GM13976 (cell line): ENCODE data around the gene LPCAT3.

ENCODE experiments used
- DNase-seq: peaks from one replicate; pipeline ENCODE4 v3.0.0; 2012; ENCODE audit warnings: low spot score
- in situ Hi-C: fragments of 300-500 bp; cut with MboI; formaldehyde crosslinking; loops from one replicate; pipeline ENCODE4 v1.12.0; 2022; ENCODE audit warnings: low sequenced_read_pairs, mixed read lengths, inconsistent platforms; ENCODE audit not compliant: unreplicated experiment
- TF ChIP-seq, protein P1 (sequence below): IDR thresholded peaks from 2 replicates; pipeline ENCODE4 v1.5.1; 2012; ENCODE audit warnings: borderline replicate concordance, mild to moderate bottlenecking; ENCODE audit not compliant: insufficient read depth; ENCODE audit errors: extremely low read depth, missing control alignments, control extremely low read depth

The LPCAT3 gene

DNA sequence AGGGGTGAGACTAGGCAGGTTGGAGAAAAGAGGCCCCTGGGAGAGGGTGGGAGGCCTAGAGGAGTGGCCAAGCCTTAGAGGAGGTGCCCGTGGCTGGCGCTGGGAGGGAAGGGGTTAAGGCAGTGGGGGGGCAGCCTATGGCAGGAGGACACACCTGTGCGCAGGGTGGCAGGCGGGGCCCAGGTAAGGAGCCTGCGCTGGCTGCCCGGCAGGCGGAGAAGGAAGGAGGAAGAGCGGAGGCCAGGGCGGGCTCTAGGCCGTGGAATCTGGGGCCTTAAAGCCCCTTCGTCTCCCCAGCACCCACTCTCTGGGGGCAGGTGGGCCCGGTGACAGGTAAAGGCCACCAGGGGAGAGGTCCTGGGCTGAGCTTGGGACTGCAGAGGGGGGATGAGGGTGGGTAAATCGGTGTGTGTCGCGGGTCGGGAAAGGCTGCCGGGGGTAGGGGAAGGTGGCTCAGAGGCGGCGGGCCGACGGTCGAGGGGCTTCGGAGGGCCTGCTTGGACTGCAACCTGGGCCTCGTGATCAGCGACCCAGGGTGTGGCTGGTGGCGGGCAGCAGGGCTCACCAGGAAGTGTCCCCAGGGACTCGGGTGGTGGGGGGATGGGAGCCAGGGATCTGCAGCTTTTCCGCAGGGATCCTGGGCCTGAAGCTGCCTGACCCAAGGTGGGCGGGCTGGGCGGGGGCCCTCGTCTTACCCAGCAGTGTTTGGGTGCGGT lies 55.1 kb downstream of the LPCAT3 start:
- in situ Hi-C loops, result no loop called here
- DNase-seq, result peak; percentile 28

DNA sequence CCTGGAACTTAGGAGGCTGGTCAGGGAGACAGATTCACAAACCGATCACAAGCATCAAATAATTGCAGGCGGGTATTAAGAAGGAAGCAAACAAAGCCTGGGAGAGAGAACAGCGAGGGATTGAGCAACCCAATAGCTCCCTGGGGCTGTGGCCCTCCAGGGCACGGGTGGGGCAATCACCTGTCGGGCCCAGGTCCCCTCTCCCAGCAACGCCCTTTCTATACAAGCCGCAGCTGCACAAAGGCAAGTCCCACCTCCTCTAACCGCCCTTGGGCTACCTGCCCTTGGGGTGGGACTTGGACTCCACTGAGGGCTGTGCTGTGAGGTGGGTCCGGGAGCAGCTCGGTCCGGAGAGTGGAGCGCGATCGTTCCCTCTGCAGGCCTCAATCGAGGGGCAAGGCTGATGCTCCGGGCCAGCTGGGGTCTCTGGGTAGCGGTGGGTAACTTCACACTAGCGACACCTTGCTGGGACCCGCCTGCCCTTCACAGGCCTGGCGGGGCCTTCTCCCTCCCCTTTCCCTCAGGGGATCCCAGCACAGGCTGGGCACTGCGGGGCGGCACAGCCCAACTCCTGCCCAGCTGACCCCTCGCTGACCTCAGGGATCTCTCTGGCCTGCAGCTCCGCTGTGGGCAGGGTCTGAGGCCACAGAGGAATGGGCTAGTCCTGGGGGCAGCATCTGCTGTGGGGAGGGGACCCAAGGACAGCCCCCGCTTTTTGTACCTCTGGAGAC lies 55.8 kb downstream of the LPCAT3 start:
- DNase-seq, result no peak
- in situ Hi-C loops, result no loop called here
- TF ChIP-seq, protein P1, sequence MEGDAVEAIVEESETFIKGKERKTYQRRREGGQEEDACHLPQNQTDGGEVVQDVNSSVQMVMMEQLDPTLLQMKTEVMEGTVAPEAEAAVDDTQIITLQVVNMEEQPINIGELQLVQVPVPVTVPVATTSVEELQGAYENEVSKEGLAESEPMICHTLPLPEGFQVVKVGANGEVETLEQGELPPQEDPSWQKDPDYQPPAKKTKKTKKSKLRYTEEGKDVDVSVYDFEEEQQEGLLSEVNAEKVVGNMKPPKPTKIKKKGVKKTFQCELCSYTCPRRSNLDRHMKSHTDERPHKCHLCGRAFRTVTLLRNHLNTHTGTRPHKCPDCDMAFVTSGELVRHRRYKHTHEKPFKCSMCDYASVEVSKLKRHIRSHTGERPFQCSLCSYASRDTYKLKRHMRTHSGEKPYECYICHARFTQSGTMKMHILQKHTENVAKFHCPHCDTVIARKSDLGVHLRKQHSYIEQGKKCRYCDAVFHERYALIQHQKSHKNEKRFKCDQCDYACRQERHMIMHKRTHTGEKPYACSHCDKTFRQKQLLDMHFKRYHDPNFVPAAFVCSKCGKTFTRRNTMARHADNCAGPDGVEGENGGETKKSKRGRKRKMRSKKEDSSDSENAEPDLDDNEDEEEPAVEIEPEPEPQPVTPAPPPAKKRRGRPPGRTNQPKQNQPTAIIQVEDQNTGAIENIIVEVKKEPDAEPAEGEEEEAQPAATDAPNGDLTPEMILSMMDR, result no peak

More for the DNA sequence above, 55.1 kb downstream of the LPCAT3 start:
- TF ChIP-seq, protein P1, result no peak

DNA sequence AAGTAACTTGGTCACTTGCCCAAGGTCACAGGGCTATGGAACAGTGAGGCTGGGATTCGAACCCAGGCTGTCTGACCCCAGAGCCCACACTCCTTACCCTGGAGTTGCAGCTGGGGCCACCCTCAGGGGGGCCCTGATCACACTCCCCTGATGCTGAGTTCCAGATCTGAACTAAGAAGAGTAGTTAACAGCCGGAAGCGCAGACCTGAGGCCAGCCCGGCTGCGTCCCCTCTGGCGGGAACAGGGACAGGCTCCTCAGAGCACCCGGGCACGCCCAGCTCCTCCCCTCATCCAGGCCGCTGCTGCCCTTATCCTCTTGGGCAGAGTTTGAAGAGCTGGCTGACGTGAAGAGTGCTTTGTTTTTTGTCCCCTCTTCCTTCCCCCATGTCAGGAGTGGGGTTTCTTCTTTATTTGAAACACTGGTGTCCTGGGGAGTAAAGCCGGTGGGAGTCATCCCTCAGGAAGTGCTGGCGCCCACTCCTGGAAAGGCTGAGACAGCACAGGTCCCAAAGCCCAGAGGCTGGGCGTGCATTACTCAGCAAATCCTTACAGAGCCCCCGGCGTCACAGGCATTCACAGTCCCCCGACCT lies 56.5 kb downstream of the LPCAT3 start:
- in situ Hi-C loops, result no loop called here
- DNase-seq, result peak; percentile 72

DNA sequence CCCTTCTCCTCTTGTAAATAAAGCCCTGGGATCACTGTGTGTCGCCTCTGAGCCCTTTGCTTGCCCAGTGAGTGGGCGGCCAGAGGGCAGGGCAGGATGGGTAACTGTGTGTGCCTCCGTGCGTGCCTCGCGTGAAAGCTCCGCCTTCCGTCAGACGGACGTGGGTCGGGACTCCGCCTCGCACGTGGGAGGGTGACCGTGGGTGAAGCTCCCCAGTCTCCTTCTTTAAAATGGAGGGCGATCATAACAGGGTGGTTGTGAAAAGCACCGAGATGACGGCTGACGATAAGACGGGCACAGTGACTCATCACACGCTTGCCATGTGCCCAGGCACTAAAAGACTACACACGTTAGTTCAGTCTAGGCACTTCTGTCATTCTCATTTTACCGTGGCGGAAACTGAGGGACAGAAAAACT lies 57.0 kb downstream of the LPCAT3 start:
- TF ChIP-seq, protein P1, result no peak
- DNase-seq, result peak; percentile 65
- in situ Hi-C loops, result no loop called here

More for the DNA sequence above, 56.5 kb downstream of the LPCAT3 start:
- TF ChIP-seq, protein P1, result peak; percentile 12

DNA sequence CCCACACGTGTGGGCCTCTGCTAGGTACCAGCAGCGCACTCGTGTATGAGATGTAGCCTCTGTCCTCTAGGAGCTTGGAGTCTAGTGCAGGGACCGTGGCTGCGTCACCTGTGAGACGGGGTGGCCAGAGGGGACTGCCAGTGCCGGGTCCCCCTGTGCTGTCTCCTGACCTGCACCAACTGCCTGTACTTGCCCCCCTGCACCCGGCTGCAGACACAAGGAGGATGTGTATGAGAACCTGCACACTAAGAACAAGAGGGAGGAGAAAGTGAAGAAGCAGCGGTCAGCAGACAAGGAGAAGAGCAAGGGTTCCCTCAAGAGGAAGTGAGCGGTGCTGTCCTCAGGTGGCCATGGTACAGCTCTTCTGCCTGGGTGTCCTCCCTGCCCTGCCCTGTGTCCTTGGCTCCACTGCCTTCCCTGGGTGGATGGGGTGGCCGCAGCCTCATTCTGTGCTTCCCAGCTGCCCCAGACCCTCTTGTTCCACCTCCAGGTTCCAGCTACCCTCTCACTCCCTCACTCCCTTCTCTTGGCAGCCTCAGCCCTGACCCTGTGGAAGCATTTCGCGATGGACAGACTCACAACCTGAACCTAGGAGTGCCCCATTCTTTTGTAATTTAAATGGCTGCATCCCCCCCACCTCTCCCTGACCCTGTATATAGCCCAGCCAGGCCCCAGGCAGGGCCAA lies 57.5 kb downstream of the LPCAT3 start:
- TF ChIP-seq, protein P1, result peak; percentile 62
- peak; percentile 68 for DNase-seq
- in situ Hi-C loops, result no loop called here
